GM21381 (cell line): Measurements from ENCODE around the gene CHCHD10.
A peak's percentile ranks its signal among the peaks of the same experiment; 100 is the strongest.

ENCODE experiments used
- ATAC-seq: cut with Tn5 transposase; IDR thresholded peaks from one replicate; pipeline ENCODE4 v1.9.1; 2021; ENCODE audit warnings: mild to moderate bottlenecking, moderate library complexity; ENCODE audit not compliant: unreplicated experiment

The CHCHD10 gene

DNA sequence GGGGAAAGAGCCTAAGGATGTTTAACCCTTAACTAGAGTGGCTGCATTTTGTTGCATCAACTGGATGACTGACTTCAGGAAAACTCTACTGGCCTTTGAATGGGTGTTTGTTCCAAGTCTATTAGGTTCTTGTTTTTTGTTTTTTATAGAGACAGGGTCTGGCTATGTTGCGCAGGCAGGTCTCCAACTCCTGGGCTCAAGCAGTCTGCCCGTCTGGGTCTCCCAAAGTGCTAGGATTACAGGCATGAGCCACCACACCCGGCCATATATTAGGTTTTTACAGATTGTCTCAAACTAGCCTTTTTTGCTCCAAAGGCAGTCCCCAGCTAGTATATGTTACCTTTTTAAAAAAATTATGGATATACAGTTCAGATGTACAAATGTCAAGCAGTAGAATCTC is 20.1 kb upstream of the CHCHD10 start:
- ATAC-seq, result no peak

DNA sequence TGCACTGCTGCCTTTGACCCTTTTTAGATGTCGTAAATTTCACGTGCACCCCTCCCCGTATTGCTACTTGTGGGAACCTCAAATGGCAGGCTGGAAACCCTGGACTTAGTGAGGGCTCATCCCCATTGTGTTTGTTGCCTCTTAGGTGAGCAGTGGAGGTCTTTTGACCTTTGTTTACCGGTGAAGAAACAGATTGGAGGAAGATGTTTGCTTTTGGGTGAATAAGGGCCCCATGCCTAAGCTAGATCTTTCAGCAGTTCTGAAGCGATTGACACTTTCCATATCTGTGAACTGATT is 19.8 kb upstream of the CHCHD10 start:
- ATAC-seq, result no peak

GRCh38 chr22:23786752-23787599 is 19.2 kb upstream of the CHCHD10 start, which contains the start of gene SMARCB1:
Gene SMARCB1, plus strand, starts transcription at chr22:23786966. Its CDS starts 204 bp downstream, at chr22:23787170.
- peak; percentile 77 for ATAC-seq

DNA sequence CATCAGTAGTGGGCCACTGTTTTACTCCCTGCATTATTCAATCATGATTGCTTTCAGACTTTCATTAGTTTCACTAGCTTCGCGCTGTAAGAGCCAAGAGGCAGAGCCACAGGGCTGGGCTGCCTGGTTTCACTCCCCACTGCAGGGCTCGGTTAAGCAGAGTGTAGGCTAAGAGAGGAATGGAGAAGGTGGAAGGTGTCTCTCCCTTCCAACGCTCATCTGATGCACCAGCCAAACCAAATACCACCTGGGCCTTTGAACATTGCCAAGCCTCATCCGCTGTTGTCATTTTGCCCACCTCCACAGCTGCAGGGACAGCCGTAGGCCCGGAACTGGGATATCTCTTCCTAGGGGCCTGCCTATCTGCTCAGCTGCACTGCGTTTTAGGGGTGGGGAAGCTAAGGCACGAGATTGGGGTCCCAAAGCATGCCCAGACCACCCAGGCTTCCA is 18.5 kb upstream of the CHCHD10 start:
- no peak for ATAC-seq

GRCh38 chr22:23784215-23784732 is 16.5 kb upstream of the CHCHD10 start:
- ATAC-seq, result no peak

- ATAC-seq, result no peak
Measured at GRCh38 chr22:23783265-23784150, 15.7 kb upstream of the CHCHD10 start.

DNA sequence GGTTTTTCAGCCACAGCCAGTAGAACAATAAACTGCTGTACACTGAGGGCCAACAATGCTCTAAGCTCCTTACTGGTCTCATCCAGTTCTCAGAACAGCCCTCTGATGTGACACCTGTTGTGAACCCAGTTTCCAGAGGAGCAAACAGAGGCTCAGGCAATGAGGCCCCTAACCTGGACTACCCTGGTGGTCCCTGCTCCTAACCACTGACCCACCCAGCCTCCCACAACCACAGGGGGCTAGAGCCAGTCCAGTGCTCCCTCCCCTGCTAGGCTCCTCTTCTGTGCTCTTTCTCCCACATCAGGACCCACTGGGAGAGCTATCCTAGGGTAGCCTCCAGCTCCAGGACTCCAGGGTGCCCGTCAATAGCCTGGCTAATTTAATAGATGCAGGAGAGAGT is 14.9 kb upstream of the CHCHD10 start:
- no peak for ATAC-seq

DNA sequence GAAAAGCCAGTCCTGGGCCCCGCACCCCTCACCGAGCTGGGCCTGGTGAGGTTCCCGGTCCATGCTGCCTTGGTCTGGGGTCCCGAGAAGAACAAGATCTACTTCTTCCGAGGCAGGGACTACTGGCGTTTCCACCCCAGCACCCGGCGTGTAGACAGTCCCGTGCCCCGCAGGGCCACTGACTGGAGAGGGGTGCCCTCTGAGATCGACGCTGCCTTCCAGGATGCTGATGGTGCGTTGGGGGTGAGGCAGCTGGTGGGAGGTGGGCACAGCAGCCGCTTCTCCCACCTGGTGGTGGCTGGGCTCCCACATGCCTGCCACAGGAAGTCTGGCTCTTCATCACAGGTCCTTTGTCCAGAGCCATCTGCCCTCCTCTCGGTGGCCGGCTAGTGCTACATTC is 14.5 kb upstream of the CHCHD10 start:
- ATAC-seq, result no peak

GRCh38 chr22:23781511-23782183 is 13.9 kb upstream of the CHCHD10 start:
- no peak for ATAC-seq

- ATAC-seq, result no peak
Measured at GRCh38 chr22:23781065-23781464, 13.3 kb upstream of the CHCHD10 start.

DNA sequence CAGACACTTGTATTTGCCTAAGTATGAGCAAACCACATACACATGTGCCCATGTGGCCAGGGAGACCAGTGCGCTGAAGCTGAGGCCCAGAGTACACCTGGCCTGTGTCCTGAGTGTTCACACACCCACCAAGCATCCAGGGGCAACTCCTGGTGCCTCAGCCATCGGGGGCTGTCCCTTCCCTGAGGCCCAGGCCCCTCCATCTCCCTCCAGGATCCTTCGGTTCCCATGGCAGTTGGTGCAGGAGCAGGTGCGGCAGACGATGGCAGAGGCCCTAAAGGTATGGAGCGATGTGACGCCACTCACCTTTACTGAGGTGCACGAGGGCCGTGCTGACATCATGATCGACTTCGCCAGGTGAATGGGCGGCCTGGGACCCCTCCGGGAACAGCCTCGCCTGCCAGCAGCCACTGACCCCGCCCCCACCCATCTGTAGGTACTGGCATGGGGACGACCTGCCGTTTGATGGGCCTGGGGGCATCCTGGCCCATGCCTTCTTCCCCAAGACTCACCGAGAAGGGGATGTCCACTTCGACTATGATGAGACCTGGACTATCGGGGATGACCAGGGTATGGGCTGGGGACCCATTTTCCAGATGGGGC is 12.5 kb upstream of the CHCHD10 start:
- no peak for ATAC-seq

GRCh38 chr22:23779731-23780130 is 12.0 kb upstream of the CHCHD10 start:
- no peak for ATAC-seq

DNA sequence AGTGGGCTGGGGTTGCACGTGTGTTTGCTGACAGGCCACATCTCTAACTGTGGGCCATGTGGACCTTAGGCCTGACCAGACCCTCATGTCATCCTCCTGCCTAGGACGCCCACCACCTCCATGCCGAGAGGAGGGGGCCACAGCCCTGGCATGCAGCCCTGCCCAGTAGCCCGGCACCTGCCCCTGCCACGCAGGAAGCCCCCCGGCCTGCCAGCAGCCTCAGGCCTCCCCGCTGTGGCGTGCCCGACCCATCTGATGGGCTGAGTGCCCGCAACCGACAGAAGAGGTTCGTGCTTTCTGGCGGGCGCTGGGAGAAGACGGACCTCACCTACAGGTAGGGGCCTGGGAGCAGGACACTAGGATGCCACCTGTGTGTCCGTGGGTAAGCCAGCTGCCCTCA is 11.3 kb upstream of the CHCHD10 start:
- ATAC-seq, result no peak

GRCh38 chr22:23778577-23778900 is 10.8 kb upstream of the CHCHD10 start:
- no peak for ATAC-seq

- no peak for ATAC-seq
Measured at GRCh38 chr22:23777776-23778576, 10.2 kb upstream of the CHCHD10 start.

DNA sequence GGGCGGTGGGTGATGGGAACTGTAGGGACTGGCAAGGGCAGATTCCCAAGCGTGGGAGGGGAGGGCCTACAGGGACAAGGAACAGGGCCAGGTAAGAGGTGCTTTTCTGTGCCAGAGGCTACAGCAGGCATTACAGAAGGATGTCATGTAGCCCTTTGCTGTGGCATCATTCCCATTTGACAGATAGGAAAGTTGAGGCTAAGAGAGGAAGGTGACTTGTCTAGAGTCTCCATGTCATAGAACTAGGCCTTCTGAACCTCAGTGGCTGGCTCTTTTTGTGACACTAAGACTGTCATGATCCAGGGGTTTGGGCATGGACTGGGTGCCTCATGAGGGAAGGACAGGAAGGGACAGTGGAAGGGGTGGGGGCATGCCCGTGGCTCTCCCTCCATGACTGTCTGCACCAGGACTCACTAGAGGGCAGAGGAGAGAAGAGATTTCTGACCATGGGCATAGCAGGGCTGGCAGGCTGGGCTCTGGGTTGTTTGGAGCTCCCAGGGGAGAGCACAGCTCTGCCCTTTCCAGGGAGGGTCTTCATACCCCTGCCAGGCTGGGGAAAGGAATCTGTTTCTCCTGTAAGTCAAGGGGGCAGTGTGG is 8.1 kb upstream of the CHCHD10 start:
- no peak for ATAC-seq

- ATAC-seq, result no peak
Measured at GRCh38 chr22:23774922-23775436, 7.2 kb upstream of the CHCHD10 start.

DNA sequence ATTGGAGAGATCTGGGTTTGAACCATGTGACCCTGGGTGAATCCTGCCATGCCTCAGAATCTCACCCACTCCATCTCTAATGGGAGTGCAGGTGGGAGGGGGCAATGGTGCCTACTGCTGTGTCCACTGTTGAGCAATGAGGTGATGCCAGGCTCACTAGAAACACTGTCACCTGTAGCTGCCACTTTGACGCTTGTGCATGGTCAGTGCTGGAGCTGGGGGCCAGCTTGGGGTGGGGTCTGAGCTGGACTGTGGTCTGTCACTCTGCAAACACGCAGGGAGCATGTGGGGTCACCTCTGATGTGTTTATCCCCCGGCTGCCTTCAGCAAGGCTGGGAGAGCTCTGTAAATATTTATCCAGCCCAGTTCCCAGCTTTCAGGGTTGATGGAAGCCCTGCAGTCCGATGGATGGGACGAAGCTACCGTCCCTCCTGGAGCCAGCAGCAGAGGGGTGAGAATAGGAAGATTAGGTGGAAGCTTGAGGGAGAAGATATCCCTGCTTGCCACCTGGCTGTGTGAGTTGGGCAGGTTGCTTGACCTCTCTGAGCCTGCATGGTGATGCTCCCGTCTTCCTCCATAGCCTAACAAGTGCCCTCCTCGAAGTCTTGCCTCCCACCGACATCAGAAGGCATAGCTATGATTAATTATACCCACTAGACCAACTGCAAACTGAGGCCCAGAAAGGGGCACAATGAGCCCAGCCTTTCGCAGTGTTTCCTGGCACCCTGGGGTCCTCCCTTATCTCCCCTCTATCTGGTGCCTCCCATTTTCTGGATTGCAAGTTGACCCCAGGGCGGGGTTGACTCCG is 6.5 kb upstream of the CHCHD10 start:
- ATAC-seq, result no peak
